Caco-2 (cell line): Measurements from ENCODE around the gene TMX3. TPM values are rescaled to one million over a fixed set of nuclear protein-coding genes. Genes with fewer than 3 reads are reported as not detected.

Experiments used
- BruUV-seq: library from RNA; stranded (reverse); fragments of 400-500 nt; replicated peaks from 2 replicates; lab custom pipeline; 2021; lab: Mats Ljungman, UMichigan
- CTCF ChIA-PET: fragments of 300-600 bp; sonication (Branson Sonifier 250); formaldehyde crosslinking; loops from one replicate; lab custom pipeline; 2022; ENCODE audit warnings: antibody characterized with exemption; lab: Charles Lee
- POLR2A ChIA-PET: fragments of 300-600 bp; sonication (Branson Sonifier 250); formaldehyde crosslinking; loops from one replicate; lab custom pipeline; 2022; ENCODE audit warnings: antibody characterized with exemption; lab: Charles Lee
- DNase-seq, 2 experiments: peaks; one replicate each; pipeline versions ENCODE4 v3.0.0 to v3.0.0-alpha.2; 2020 to 2022
- H3K27me3 ChIP-seq: replicated peaks from 2 replicates; pipeline ENCODE4 v1.6.0; 2011; ENCODE audit warnings: low read length; ENCODE audit not compliant: control insufficient read depth, insufficient read depth
- H3K36me3 ChIP-seq: 2 replicates; pipeline ENCODE4 v1.5.1; 2011; ENCODE audit warnings: low read length; ENCODE audit not compliant: control insufficient read depth, insufficient read depth
- H3K4me1 ChIP-seq: fragments of 250-450 bp; sonication (Bioruptor Pico); 2 replicates; pipeline ENCODE4 v1.5.1; 2020; ENCODE audit warnings: mild to moderate bottlenecking
- H3K4me3 ChIP-seq: 2 replicates; pipeline ENCODE4 v1.5.1; 2011; ENCODE audit warnings: low read depth, mild to moderate bottlenecking, control low read depth, low read length
- H3K9me3 ChIP-seq: fragments of 250-450 bp; sonication (Bioruptor Pico); 2 replicates; pipeline ENCODE4 v1.5.1; 2020; ENCODE audit warnings: mild to moderate bottlenecking, moderate library complexity
- H3K27ac Mint-ChIP-seq: one replicate; pipeline ENCODE4 v1.8.0; 2022; ENCODE audit warnings: mixed read lengths; ENCODE audit not compliant: unreplicated experiment
- H3K27me3 Mint-ChIP-seq: one replicate; pipeline ENCODE4 v1.8.0; 2022; ENCODE audit warnings: mixed read lengths; ENCODE audit not compliant: insufficient read depth, unreplicated experiment
- H3K36me3 Mint-ChIP-seq: one replicate; pipeline ENCODE4 v1.8.0; 2022; ENCODE audit warnings: mild to moderate bottlenecking, mixed read lengths; ENCODE audit not compliant: insufficient read depth, unreplicated experiment
- H3K4me1 Mint-ChIP-seq: one replicate; pipeline ENCODE4 v1.8.0; 2022; ENCODE audit warnings: low read depth, mixed read lengths; ENCODE audit not compliant: unreplicated experiment
- H3K4me3 Mint-ChIP-seq: one replicate; pipeline ENCODE4 v1.8.0; 2022; ENCODE audit warnings: mild to moderate bottlenecking, moderate library complexity, mixed read lengths; ENCODE audit not compliant: unreplicated experiment
- H3K9me3 Mint-ChIP-seq: one replicate; pipeline ENCODE4 v1.8.0; 2022; ENCODE audit warnings: mixed read lengths; ENCODE audit not compliant: unreplicated experiment
- CTCF ChIP-seq, 2 experiments: fragments of 200-600 bp in 1 of 2; IDR thresholded peaks; 1 replicate in 1 of 2; 2 replicates in 1 of 2; pipeline versions ENCODE4 v1.5.1 to v1.8.0; 2011 to 2022; ENCODE audit warnings: antibody characterized with exemption in 1 of 2, control low read depth in 1 of 2, inconsistent platforms in 1 of 2, low read depth in 1 of 2, low read length in 1 of 2, mild to moderate bottlenecking in 1 of 2, moderate library complexity in 1 of 2; ENCODE audit not compliant: insufficient read depth in 1 of 2, severe bottlenecking in 1 of 2, unreplicated experiment in 1 of 2
- intact Hi-C: fragments of 100-400 bp; cut with micrococcal nuclease; formaldehyde crosslinking; loops from one replicate; pipeline ENCODE4 v1.10.0; 2022; ENCODE audit not compliant: unreplicated experiment
- total RNA-seq: library from RNA; stranded (reverse); gene quantifications from 2 replicates; pipeline ENCODE4 v1.2.3, GENCODE V29; 2022

Gene TMX3
- total RNA-seq, 1 experiment from 2014 or later = 17.9 TPM

- H3K9me3 Mint-ChIP-seq = no peaks in the 10 kb centered on the region
- no peak for DNase-seq
- CTCF ChIA-PET = no interaction called here
- no TSS peak for BruUV-seq
- no peaks in the 10 kb centered on the region for H3K4me1 Mint-ChIP-seq
- H3K4me1 ChIP-seq = no peaks in the 10 kb centered on the region
- H3K36me3 ChIP-seq = no peaks in the 10 kb centered on the region
- TF ChIP-seq CTCF (IDR thresholded peaks at IDR 0.05; ENCODE audit: insufficient read depth in 1 of 2, low read depth in 1 of 2, low read length in 1 of 2, severe bottlenecking in 1 of 2, unreplicated experiment in 1 of 2) = no peak
- no peaks in the 10 kb centered on the region for H3K27me3 ChIP-seq
- intact Hi-C loops = no loop called here
- H3K27me3 Mint-ChIP-seq = peaks cover 1% of the 10 kb centered on the region
- H3K9me3 ChIP-seq = no peaks in the 10 kb centered on the region
- POLR2A ChIA-PET = no interaction called here
- no peak overlapping the region for H3K27ac Mint-ChIP-seq
- H3K36me3 Mint-ChIP-seq = no peaks in the 10 kb centered on the region
- H3K4me3 Mint-ChIP-seq = no peak overlapping the region
- H3K4me3 ChIP-seq = no peak overlapping the region
Measured at GRCh38 chr18:68759308-68759707, 44.4 kb upstream of the TMX3 start.

- TF ChIP-seq CTCF (IDR thresholded peaks at IDR 0.05; ENCODE audit: insufficient read depth in 1 of 2, low read depth in 1 of 2, low read length in 1 of 2, severe bottlenecking in 1 of 2, unreplicated experiment in 1 of 2) = no peak
- CTCF ChIA-PET = no interaction called here
- H3K9me3 Mint-ChIP-seq = no peaks in the 10 kb centered on the region
Measured at GRCh38 chr18:68757126-68757525, 42.2 kb upstream of the TMX3 start.

GRCh38 chr18:68742206-68742605, 27.3 kb upstream of the TMX3 start:
- no peak for TF ChIP-seq CTCF (IDR thresholded peaks at IDR 0.05; ENCODE audit: insufficient read depth in 1 of 2, low read depth in 1 of 2, low read length in 1 of 2, severe bottlenecking in 1 of 2, unreplicated experiment in 1 of 2)
- Mint-ChIP-seq H3K4me3 (no peak overlapping the region), H3K27ac (no peak overlapping the region), H3K27me3 (peaks cover under 1% of the 10 kb centered on the region), H3K9me3 (no peaks in the 10 kb centered on the region), H3K36me3 (no peaks in the 10 kb centered on the region), H3K4me1 (no peaks in the 10 kb centered on the region)
- POLR2A ChIA-PET = no interaction called here
- BruUV-seq = no TSS peak
- DNase-seq = no peak
- H3K27me3 ChIP-seq = no peaks in the 10 kb centered on the region
- CTCF ChIA-PET = no interaction called here
- no peaks in the 10 kb centered on the region for H3K9me3 ChIP-seq
- no peaks in the 10 kb centered on the region for H3K4me1 ChIP-seq
- intact Hi-C loops = no loop called here
- no peak overlapping the region for H3K4me3 ChIP-seq
- H3K36me3 ChIP-seq = no peaks in the 10 kb centered on the region

More at GRCh38 chr18:68757126-68757525, 42.2 kb upstream of the TMX3 start:
- H3K36me3 ChIP-seq = no peaks in the 10 kb centered on the region
- Mint-ChIP-seq H3K4me3 (no peak overlapping the region), H3K4me1 (no peaks in the 10 kb centered on the region), H3K36me3 (no peaks in the 10 kb centered on the region), H3K27me3 (peaks cover 3% of the 10 kb centered on the region), H3K27ac (no peak overlapping the region)
- intact Hi-C loops = no loop called here
- POLR2A ChIA-PET = no interaction called here
- no peak overlapping the region for H3K4me3 ChIP-seq
- BruUV-seq = no TSS peak
- H3K4me1 ChIP-seq = no peaks in the 10 kb centered on the region
- DNase-seq = no peak
- no peaks in the 10 kb centered on the region for H3K27me3 ChIP-seq
- no peaks in the 10 kb centered on the region for H3K9me3 ChIP-seq
